HG03442 (cell line): Measurements from ENCODE around the gene C19orf85.

Experiments
- ATAC-seq: cut with Tn5 transposase; IDR thresholded peaks from one replicate; pipeline ENCODE4 v1.9.1; 2021; ENCODE audit warnings: mild to moderate bottlenecking, moderate library complexity; ENCODE audit not compliant: unreplicated experiment

Gene C19orf85

GRCh38 chr19:55489711-55490477 is 25.3 kb upstream of the C19orf85 start:
- no peak for ATAC-seq

- no peak for ATAC-seq
Observed at GRCh38 chr19:55488986-55489710, 24.6 kb upstream of the C19orf85 start.

GRCh38 chr19:55487924-55488687 is 23.6 kb upstream of the C19orf85 start, which contains the start of gene SSC5D:
TSS of gene SSC5D (plus strand) at chr19:55488436. CDS start at chr19:55488590, 154 bp downstream.
- ATAC-seq = no peak

DNA sequence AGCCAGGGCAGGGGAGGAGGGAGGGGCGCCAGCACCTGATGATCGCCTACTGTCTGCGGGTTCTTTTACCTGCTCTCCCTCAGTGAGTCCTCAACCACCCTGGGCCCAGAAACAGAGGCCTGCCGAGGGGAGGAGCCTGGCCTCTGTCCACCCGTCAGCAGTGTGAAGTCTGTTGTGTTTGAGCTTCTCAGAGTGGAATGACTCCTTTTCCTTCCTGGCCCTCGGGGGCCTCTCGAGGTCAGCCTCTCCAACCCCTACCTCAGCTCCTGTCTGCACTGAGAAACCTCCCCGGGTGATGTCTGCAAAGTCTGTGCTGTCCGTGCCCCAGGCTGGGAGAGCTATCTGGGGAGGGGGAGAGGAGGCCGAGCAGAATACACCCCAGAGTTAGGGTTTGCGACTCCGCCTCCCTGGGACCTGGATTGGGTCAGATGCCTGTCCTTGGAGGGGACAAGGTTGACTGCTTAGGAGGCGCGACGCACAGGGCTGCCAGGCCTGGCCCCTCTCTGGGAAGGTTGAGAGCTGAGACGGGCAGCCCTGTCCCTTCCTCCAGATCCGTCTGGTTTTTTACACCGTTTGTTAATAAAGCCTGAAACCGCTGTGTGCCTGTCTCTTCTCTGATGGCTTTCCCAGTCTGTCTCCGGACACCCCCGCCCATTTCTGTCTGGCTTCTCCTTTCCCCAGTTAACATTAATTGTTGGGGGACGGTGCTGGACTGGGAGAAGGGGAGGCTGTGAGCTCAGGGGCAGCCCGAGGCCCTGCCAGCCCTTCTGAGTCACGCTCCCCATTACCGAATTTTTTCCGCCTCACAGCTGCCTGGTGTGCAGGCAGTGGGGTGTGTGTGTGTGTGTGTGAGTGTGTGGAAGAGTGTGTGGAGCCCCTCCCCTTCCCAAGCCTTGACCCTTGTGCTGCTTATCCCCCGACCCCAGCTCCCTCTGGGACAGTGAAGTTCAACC is 22.7 kb upstream of the C19orf85 start:
- ATAC-seq = no peak

DNA sequence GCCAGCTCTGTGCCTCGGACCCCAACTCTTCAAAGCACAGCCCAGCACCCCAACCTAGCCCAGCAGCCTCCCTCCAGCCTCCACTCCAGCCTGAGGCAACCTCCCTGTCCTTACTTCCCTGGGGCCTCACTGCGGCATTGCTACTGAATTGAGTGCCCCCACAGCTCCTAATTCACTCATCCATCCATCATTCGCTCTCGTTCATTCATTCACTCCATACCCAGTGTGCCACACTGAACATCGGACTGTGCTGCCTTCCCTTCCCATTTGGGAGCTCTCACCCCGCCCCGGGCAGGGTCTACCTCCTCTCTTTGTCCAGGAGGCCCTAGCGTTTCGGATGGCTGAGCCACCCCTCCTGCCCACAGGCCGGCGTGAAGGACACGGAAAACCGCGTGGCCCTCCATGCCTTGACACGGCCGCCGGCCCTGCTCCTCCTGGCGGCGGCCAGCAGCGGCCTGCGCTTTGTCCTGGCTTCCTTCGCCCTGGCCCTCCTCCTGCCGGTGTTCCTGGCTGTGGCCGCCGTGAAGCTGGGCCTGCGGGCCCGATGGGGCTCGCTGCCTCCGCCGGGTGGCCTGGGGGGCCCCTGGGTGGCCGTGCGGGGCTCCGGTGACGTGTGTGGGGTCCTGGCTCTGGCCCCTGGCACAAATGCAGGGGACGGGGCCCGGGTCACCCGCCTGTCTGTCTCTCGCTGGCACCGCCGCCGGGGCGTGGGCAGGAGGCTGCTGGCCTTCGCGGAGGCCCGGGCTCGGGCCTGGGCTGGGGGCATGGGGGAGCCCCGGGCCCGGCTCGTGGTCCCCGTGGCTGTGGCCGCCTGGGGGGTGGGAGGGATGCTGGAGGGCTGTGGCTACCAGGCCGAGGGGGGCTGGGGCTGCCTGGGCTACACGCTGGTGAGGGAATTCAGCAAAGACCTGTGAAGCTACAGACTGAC is 21.8 kb upstream of the C19orf85 start:
- ATAC-seq = no peak

- no peak for ATAC-seq
Observed at GRCh38 chr19:55485439-55486011, 21.0 kb upstream of the C19orf85 start.

GRCh38 chr19:55484593-55485438 is 20.3 kb upstream of the C19orf85 start, which contains the start of gene NAT14:
TSS of gene NAT14 (plus strand) at chr19:55485188. CDS start at chr19:55485709, 521 bp downstream.
- no peak for ATAC-seq

DNA sequence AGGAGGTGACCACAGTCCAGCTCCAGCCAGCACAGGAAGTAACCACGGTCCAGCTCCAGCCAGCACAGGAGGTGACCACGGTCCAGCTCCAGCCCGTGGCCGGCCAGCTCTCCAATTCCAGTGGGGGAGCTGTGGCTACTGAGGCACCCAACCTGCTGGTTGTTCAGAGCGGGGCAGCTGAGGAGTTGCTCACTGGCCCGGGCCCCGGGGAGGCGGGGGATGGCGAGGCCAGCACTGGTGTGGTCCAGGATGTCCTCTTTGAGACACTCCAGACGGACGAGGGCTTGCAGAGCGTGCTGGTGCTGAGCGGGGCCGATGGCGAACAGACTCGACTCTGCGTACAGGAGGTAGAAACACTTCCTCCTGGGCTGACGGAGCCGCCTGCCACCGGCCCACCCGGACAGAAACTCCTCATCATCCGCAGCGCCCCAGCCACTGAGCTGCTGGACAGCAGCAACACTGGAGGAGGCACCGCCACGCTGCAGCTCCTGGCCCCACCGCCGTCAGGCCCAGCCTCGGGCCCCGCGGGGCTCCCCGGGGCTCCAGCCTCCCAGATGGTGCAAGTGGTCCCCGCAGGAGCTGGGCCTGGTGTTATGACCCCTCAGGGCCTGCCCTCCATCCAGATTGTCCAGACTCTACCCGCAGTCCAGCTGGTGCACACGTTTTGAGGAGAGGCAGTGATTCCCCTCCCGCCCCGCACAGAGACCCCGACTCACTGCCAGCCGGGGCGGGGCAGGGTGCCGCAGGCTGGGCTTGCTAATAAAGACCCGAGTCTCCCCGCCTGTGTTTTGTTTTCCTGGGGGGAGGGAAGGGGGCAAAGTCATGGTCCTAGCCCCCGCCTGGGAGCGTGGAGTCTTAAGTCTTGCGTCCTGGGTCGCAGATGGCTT is 19.4 kb upstream of the C19orf85 start:
- no peak for ATAC-seq

DNA sequence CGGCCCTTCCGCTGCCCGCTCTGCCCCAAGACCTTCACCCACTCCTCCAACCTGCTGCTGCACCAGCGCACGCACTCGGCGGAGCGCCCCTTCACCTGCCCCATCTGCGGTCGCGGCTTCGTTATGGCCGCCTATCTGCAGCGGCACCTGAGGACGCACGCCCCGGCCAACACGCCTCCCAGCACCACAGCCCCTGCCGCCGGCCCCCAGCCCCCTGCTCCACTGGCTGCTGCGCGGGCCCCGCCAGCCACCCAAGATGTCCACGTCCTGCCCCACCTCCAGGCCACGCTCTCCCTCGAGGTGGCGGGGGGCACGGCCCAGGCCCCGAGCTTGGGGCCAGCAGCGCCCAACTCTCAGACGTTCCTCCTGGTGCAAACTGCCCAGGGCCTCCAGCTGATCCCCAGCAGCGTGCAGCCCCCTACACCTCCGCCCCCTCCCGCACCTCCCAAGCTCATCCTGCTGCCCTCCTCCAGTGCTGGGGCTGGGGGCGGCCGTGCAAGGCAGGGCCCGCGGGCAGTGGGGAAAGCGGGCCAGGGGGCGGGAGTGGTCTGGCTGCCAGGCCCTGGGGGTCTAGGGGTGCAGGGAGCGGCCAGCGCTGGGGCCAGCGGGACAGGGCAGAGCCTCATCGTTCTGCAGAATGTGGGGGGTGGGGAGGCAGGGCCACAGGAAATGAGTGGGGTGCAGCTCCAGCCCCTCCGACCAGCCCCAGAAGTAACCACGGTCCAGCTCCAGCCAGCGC is 18.6 kb upstream of the C19orf85 start:
- no peak for ATAC-seq

GRCh38 chr19:55482156-55482961 is 17.8 kb upstream of the C19orf85 start:
- ATAC-seq = no peak

DNA sequence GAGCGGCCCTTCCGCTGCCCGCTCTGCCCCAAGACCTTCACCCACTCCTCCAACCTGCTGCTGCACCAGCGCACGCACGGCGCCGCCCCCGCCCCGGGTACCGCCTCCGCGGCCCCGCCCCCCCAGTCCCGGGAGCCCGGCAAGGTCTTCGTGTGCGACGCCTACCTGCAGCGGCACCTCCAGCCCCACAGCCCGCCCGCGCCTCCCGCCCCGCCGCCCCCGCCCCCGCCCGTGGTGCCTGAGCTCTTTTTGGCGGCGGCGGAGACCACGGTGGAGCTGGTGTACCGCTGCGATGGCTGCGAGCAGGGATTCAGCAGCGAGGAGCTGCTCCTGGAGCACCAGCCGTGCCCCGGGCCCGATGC is 17.2 kb upstream of the C19orf85 start:
- ATAC-seq = no peak

DNA sequence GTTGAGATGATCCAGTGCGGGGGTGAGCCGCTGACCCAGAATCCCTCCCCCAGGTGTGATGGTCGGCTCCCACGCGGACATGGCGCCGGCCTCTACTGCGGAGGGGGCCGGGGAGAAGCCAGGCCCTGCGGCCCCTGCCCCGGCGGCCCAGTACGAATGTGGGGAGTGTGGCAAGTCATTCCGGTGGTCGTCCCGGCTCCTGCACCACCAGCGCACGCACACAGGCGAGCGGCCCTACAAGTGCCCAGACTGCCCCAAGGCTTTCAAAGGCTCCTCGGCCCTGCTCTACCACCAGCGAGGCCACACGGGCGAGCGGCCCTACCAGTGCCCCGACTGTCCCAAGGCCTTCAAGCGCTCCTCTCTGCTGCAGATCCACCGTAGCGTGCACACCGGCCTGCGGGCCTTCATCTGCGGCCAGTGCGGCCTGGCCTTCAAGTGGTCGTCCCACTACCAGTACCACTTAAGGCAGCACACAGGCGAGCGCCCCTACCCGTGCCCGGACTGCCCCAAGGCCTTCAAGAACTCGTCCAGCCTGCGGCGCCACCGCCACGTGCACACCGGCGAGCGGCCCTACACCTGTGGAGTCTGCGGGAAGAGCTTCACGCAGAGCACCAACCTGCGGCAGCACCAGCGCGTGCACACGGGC is 16.7 kb upstream of the C19orf85 start:
- no peak for ATAC-seq

DNA sequence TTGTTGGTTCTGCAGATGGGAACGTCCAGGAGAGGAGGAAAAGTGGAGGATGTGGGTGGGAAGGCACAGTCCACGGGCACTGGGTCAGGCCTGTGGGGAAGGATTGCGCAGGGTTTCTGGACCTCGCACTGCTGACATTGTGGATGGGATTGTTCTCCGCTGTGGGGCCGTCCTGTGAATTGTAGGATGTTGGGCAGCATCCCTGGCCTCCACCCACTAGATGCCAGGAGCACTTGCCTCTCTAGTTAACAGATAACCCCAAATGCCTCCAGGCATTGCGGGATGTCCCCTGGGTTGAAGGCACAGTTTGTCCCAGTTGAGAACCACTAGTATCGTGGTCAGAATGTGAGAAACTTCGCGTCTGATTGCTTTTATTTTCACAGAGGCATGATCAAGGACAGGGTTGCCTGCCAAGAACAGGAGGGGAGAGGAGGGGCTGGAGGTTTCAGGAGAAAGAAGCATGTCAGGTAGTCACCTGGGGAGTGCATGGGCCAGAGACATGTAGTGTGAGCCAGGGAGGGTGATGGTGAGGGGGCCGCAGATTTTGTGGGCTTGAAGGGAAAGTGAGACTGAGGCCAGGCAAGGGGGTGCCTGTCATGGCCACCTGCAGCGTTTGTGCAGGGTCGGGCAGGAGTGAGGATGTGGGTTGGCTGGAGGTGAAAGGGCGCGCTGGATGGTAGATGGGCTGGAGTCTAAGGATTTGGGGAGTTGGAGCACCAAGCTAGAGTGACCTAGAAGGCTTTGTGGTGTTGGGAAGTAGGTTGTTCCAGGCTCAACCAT is 15.1 kb upstream of the C19orf85 start:
- ATAC-seq = no peak

GRCh38 chr19:55479045-55479444 is 14.5 kb upstream of the C19orf85 start:
- ATAC-seq = no peak
